HG03565 (cell line): ENCODE measurements around the gene MAP3K21.

Experiments used
- ATAC-seq: cut with Tn5 transposase; IDR thresholded peaks from one replicate; pipeline ENCODE4 v1.9.1; 2021; ENCODE audit warnings: mild to moderate bottlenecking, moderate library complexity; ENCODE audit not compliant: unreplicated experiment

The MAP3K21 gene

GRCh38 chr1:233323718-233324117, 3.8 kb upstream of the MAP3K21 start:
- no peak for ATAC-seq

- no peak for ATAC-seq
Observed at GRCh38 chr1:233326319-233326718, 1.2 kb upstream of the MAP3K21 start.

- ATAC-seq, result peak; percentile 82
Observed at GRCh38 chr1:233326811-233327650, 493 bp upstream of the MAP3K21 start.

GRCh38 chr1:233328142-233328921, 808 bp downstream of the MAP3K21 start:
- no peak for ATAC-seq

- no peak for ATAC-seq
Observed at GRCh38 chr1:233331676-233332519, 4.4 kb downstream of the MAP3K21 start.

GRCh38 chr1:233333086-233333485, 5.6 kb downstream of the MAP3K21 start:
- no peak for ATAC-seq

- ATAC-seq, result no peak
Observed at GRCh38 chr1:233334092-233334491, 6.6 kb downstream of the MAP3K21 start.

- no peak for ATAC-seq
Observed at GRCh38 chr1:233336554-233337456, 9.3 kb downstream of the MAP3K21 start.

GRCh38 chr1:233337505-233337904, 10.0 kb downstream of the MAP3K21 start:
- no peak for ATAC-seq

GRCh38 chr1:233338102-233338501, 10.6 kb downstream of the MAP3K21 start:
- ATAC-seq, result no peak

- no peak for ATAC-seq
Observed at GRCh38 chr1:233340031-233340555, 12.6 kb downstream of the MAP3K21 start.

- ATAC-seq, result no peak
Observed at GRCh38 chr1:233340966-233341516, 13.5 kb downstream of the MAP3K21 start.

GRCh38 chr1:233342086-233342485, 14.6 kb downstream of the MAP3K21 start:
- ATAC-seq, result no peak

- ATAC-seq, result no peak
Observed at GRCh38 chr1:233343262-233343661, 15.7 kb downstream of the MAP3K21 start.

GRCh38 chr1:233347338-233347737, 19.8 kb downstream of the MAP3K21 start:
- ATAC-seq, result no peak

- ATAC-seq, result no peak
Observed at GRCh38 chr1:233349137-233349536, 21.6 kb downstream of the MAP3K21 start.

GRCh38 chr1:233354983-233355382, 27.5 kb downstream of the MAP3K21 start:
- ATAC-seq, result no peak

GRCh38 chr1:233355841-233356704, 28.5 kb downstream of the MAP3K21 start:
- no peak for ATAC-seq

- no peak for ATAC-seq
Observed at GRCh38 chr1:233356705-233356987, 29.1 kb downstream of the MAP3K21 start.
